ENCODE measurements around the gene TMEM222.
"Not testable (repeated sequence)": the region's sequence is repeated elsewhere in the genome, so short reads cannot be mapped to it uniquely, and the experiment has no call there.

DNA sequence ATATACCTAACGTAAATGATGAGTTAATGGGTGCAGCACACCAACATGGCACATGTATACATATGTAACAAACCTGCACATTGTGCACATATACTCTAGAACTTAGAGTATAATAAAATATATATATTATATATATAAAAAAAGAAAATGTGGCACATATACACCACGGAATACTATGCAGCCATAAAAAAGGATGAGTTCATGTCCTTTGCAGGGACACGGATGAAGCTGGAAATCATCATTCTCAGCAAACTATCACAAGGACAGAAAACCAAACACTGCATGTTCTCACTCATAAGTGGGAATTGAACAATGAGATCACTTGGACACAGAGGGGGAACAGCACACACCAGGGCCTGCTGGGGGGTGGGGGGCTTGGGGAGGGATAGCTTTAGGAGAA is 62.8 kb downstream of the TMEM222 start:
- TF ChIP-seq, protein P1, sequence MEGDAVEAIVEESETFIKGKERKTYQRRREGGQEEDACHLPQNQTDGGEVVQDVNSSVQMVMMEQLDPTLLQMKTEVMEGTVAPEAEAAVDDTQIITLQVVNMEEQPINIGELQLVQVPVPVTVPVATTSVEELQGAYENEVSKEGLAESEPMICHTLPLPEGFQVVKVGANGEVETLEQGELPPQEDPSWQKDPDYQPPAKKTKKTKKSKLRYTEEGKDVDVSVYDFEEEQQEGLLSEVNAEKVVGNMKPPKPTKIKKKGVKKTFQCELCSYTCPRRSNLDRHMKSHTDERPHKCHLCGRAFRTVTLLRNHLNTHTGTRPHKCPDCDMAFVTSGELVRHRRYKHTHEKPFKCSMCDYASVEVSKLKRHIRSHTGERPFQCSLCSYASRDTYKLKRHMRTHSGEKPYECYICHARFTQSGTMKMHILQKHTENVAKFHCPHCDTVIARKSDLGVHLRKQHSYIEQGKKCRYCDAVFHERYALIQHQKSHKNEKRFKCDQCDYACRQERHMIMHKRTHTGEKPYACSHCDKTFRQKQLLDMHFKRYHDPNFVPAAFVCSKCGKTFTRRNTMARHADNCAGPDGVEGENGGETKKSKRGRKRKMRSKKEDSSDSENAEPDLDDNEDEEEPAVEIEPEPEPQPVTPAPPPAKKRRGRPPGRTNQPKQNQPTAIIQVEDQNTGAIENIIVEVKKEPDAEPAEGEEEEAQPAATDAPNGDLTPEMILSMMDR (IDR thresholded peaks at IDR 0.05): not testable (repeated sequence)
- not testable (repeated sequence) for TF ChIP-seq EZH2, EZH2phosphoT487 (IDR thresholded peaks at IDR 0.05)
